ENCODE measurements around the gene FITM1.

DNA sequence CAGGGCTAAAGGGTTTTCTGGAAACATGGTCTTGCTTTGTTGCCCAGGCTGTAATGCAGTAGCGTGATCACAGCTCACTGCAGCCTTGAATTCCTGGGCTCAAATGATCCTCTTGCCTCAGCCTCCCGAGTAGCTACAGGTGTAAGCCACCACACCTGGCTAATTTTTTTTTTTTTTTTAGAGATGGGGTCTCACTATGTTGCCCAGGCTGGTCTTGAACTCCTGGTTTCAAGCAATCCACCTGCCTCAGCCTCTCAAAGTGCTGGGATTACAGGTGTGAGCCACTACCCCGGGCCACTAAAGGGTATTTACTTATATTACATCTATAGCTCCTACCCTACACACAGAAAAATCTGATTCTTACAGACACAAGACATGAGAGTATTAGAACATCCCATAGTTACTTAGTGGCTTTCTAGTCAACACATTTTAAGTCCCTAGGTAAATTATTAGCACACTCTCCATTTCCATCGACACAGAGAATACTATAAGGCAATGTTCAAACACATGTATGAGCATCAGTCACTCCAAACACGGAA lies 22.1 kb upstream of the FITM1 start:
- TF ChIP-seq, protein P1, sequence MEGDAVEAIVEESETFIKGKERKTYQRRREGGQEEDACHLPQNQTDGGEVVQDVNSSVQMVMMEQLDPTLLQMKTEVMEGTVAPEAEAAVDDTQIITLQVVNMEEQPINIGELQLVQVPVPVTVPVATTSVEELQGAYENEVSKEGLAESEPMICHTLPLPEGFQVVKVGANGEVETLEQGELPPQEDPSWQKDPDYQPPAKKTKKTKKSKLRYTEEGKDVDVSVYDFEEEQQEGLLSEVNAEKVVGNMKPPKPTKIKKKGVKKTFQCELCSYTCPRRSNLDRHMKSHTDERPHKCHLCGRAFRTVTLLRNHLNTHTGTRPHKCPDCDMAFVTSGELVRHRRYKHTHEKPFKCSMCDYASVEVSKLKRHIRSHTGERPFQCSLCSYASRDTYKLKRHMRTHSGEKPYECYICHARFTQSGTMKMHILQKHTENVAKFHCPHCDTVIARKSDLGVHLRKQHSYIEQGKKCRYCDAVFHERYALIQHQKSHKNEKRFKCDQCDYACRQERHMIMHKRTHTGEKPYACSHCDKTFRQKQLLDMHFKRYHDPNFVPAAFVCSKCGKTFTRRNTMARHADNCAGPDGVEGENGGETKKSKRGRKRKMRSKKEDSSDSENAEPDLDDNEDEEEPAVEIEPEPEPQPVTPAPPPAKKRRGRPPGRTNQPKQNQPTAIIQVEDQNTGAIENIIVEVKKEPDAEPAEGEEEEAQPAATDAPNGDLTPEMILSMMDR (conservative IDR thresholded peaks at IDR 0.05 in 1 of 2, IDR thresholded peaks at IDR 0.05 in 1 of 2; ENCODE audit: extremely low read depth in 1 of 2, insufficient read depth in 1 of 2, low read depth in 1 of 2, low read length in 2 of 2), result no peak
- TF ChIP-seq EZH2 (IDR thresholded peaks at IDR 0.05; ENCODE audit: borderline replicate concordance, low read length), result no peak
